Smooth muscle cell (in vitro differentiated cells): ENCODE results near the gene CAPZB. TPM values are rescaled to one million over a fixed set of nuclear protein-coding genes. Genes with fewer than 3 reads are reported as not detected.

Experiments used
- DNase-seq: peaks from one replicate; lab custom pipeline; 2025; ENCODE audit not compliant: unreplicated experiment; lab: John Stamatoyannopoulos, UW
- H2AFZ ChIP-seq: fragments of 200-600 bp; sonication (generic); 2 replicates; pipeline ENCODE4 v1.6.0; 2016; ENCODE audit warnings: antibody characterized with exemption, low read depth, mild to moderate bottlenecking
- H3F3A ChIP-seq: fragments of 200-600 bp; sonication (generic); 2 replicates; pipeline ENCODE4 v1.6.0; 2017; ENCODE audit warnings: antibody characterized with exemption, low read depth
- H3K27ac ChIP-seq: fragments of 200-600 bp; sonication (generic); 2 replicates; pipeline ENCODE4 v1.5.1; 2016; ENCODE audit warnings: low read depth, mild to moderate bottlenecking
- H3K27me3 ChIP-seq: fragments of 200-600 bp; sonication (generic); 2 replicates; pipeline ENCODE4 v1.6.1; 2016; ENCODE audit warnings: low read depth, mild to moderate bottlenecking
- H3K36me3 ChIP-seq: fragments of 200-600 bp; sonication (generic); 2 replicates; pipeline ENCODE4 v1.5.1; 2016; ENCODE audit warnings: low read depth
- H3K4me1 ChIP-seq: fragments of 200-600 bp; sonication (generic); 2 replicates; pipeline ENCODE4 v1.5.1; 2016; ENCODE audit warnings: low read depth
- H3K4me2 ChIP-seq: fragments of 200-600 bp; sonication (generic); 2 replicates; pipeline ENCODE4 v1.6.0; 2016; ENCODE audit warnings: mild to moderate bottlenecking
- H3K4me3 ChIP-seq: fragments of 200-600 bp; sonication (generic); 2 replicates; pipeline ENCODE4 v1.5.1; 2016; ENCODE audit warnings: mild to moderate bottlenecking
- H3K79me2 ChIP-seq: fragments of 200-600 bp; sonication (generic); 2 replicates; pipeline ENCODE4 v1.6.0; 2016; ENCODE audit warnings: low read depth, mild to moderate bottlenecking
- H3K9ac ChIP-seq: fragments of 200-600 bp; sonication (generic); 2 replicates; pipeline ENCODE4 v1.6.0; 2016; ENCODE audit warnings: low read depth
- H3K9me3 ChIP-seq: fragments of 200-600 bp; sonication (generic); replicated peaks from 2 replicates; pipeline ENCODE4 v1.5.1; 2016; ENCODE audit warnings: low read depth
- H4K20me1 ChIP-seq: fragments of 200-600 bp; sonication (generic); 2 replicates; pipeline ENCODE4 v1.6.0; 2016; ENCODE audit warnings: low read depth
- CTCF ChIP-seq: fragments of 200-600 bp; sonication (generic); IDR thresholded peaks from 2 replicates; pipeline ENCODE4 v1.5.1; 2017; ENCODE audit warnings: borderline replicate concordance, mild to moderate bottlenecking, antibody characterized with exemption; ENCODE audit not compliant: insufficient read depth, poor library complexity, severe bottlenecking
- WGBS: methylation state at CpG from one replicate; pipeline ENCODE4 v1.1.7; 2016; ENCODE audit warnings: low lambda C conversion rate; 5-methylcytosine and 5-hydroxymethylcytosine counted together
- polyA plus RNA-seq: library from polyadenylated mRNA; unstranded; fragments of >200 nt; fragmentation: Nextera tagmentation; extraction: Ambion mirVana; gene quantifications from 2 replicates; pipeline ENCODE4 v1.2.1, GENCODE V29; 2016
- total RNA-seq: library from RNA; depleted of rRNA; stranded (reverse); fragments of >200 nt; gene quantifications from 2 replicates; pipeline ENCODE4 v1.2.3, GENCODE V29; 2014

Gene CAPZB
- total and polyA plus RNA-seq, 2 experiments from 2014 or later, result 205 to 405 TPM

GRCh38 chr1:19405195-19405760 lies 80.1 kb downstream of the CAPZB start:
- H3K4me2 ChIP-seq, result peak overlapping the region; percentile 24

GRCh38 chr1:19404748-19405147 lies 80.6 kb downstream of the CAPZB start:
- Histone ChIP-seq H3K4me2 (no peak overlapping the region), H3K9ac (no peak overlapping the region), H3K36me3 (no peaks in the 10 kb centered on the region), H2AFZ (no peak overlapping the region), H3F3A (peaks cover 8% of the 10 kb centered on the region), H3K4me1 (peaks cover 59% of the 10 kb centered on the region), H3K4me3 (no peak overlapping the region), H3K27me3 (no peaks in the 10 kb centered on the region), H3K9me3 (no peaks in the 10 kb centered on the region), H4K20me1 (peaks cover 93% of the 10 kb centered on the region), H3K27ac (peak overlapping the region; percentile 51), H3K79me2 (peaks cover 88% of the 10 kb centered on the region)
- DNase-seq, result no peak
- 97% methylated on average over 5 of the region's 5 CpGs for WGBS
- no peak for TF ChIP-seq CTCF

More at GRCh38 chr1:19405195-19405760, 80.1 kb downstream of the CAPZB start:
- H3K27me3 ChIP-seq, result no peaks in the 10 kb centered on the region
- 85% methylated on average over 10 of the region's 10 CpGs for WGBS
- H3K9me3 ChIP-seq, result no peaks in the 10 kb centered on the region
- DNase-seq, result no peak
- no peak for TF ChIP-seq CTCF
- peaks cover 88% of the 10 kb centered on the region for H3K79me2 ChIP-seq
- H4K20me1 ChIP-seq, result peaks cover 95% of the 10 kb centered on the region
- no peak overlapping the region for H2AFZ ChIP-seq
- H3K4me1 ChIP-seq, result peaks cover 54% of the 10 kb centered on the region
- H3K4me3 ChIP-seq, result no peak overlapping the region
- peak overlapping the region; percentile 51 for H3K27ac ChIP-seq
- no peak overlapping the region for H3K9ac ChIP-seq
- H3K36me3 ChIP-seq, result no peaks in the 10 kb centered on the region
- peaks cover 6% of the 10 kb centered on the region for H3F3A ChIP-seq

GRCh38 chr1:19403256-19403655 lies 82.1 kb downstream of the CAPZB start:
- Histone ChIP-seq H3K79me2 (peaks cover 83% of the 10 kb centered on the region), H3K9ac (no peak overlapping the region), H4K20me1 (peaks cover 86% of the 10 kb centered on the region), H3F3A (peaks cover 15% of the 10 kb centered on the region), H3K4me2 (no peak overlapping the region), H3K9me3 (no peaks in the 10 kb centered on the region), H3K4me3 (no peak overlapping the region), H2AFZ (no peak overlapping the region), H3K36me3 (no peaks in the 10 kb centered on the region), H3K4me1 (peaks cover 68% of the 10 kb centered on the region), H3K27ac (no peak overlapping the region), H3K27me3 (no peaks in the 10 kb centered on the region)
- DNase-seq, result no peak
- no peak for TF ChIP-seq CTCF
- 93% methylated on average over 5 of the region's 5 CpGs for WGBS
